HL-60 (cell line): ENCODE results near the gene BCAT1.

ENCODE experiments used
- DNase-seq, 2 experiments: peaks; one replicate each; pipeline ENCODE4 v3.0.0-alpha.2; 2010 to 2020; ENCODE audit warnings: low read depth in 1 of 2, low spot score in 1 of 2
- H3K27ac ChIP-seq: fragments of 250-450 bp; sonication (Bioruptor Pico); replicated peaks from 2 replicates; pipeline ENCODE4 v1.5.1; 2020; ENCODE audit warnings: mild to moderate bottlenecking, moderate library complexity
- H3K27me3 ChIP-seq: fragments of 250-450 bp; sonication (Bioruptor Pico); 2 replicates; pipeline ENCODE4 v1.5.1; 2021; ENCODE audit warnings: mild to moderate bottlenecking, moderate library complexity; ENCODE audit not compliant: insufficient read depth, poor library complexity, severe bottlenecking
- H3K4me3 ChIP-seq: replicated peaks from 2 replicates; pipeline ENCODE4 v1.5.1; 2011; ENCODE audit warnings: mild to moderate bottlenecking, control low read depth, low read length; ENCODE audit not compliant: insufficient read depth
- GABPA ChIP-seq: IDR thresholded peaks from 2 replicates; pipeline ENCODE4 v1.6.1; 2012; ENCODE audit warnings: low read depth
- POLR2AphosphoS5 ChIP-seq: IDR thresholded peaks from 2 replicates; pipeline ENCODE4 v1.6.1; 2012; ENCODE audit warnings: low read depth
- REST ChIP-seq: IDR thresholded peaks from 2 replicates; pipeline ENCODE4 v1.6.1; 2012; ENCODE audit warnings: low read depth; ENCODE audit not compliant: insufficient replicate concordance
- SPI1 ChIP-seq: IDR thresholded peaks from 2 replicates; pipeline ENCODE4 v1.6.1; 2012; ENCODE audit warnings: low read depth, mild to moderate bottlenecking, borderline replicate concordance
- TF ChIP-seq, protein P1 (sequence below): IDR thresholded peaks from one replicate; pipeline ENCODE4 v1.5.1; 2011; ENCODE audit warnings: low read length, control low read depth, inconsistent platforms; ENCODE audit not compliant: insufficient read depth

Gene BCAT1

GRCh38 chr12:24989216-24989615, 40.3 kb upstream of the BCAT1 start:
- Histone ChIP-seq H3K27ac (no peak overlapping the region), H3K27me3 (no peaks in the 10 kb centered on the region), H3K4me3 (no peak overlapping the region)
- TF ChIP-seq, protein P1, sequence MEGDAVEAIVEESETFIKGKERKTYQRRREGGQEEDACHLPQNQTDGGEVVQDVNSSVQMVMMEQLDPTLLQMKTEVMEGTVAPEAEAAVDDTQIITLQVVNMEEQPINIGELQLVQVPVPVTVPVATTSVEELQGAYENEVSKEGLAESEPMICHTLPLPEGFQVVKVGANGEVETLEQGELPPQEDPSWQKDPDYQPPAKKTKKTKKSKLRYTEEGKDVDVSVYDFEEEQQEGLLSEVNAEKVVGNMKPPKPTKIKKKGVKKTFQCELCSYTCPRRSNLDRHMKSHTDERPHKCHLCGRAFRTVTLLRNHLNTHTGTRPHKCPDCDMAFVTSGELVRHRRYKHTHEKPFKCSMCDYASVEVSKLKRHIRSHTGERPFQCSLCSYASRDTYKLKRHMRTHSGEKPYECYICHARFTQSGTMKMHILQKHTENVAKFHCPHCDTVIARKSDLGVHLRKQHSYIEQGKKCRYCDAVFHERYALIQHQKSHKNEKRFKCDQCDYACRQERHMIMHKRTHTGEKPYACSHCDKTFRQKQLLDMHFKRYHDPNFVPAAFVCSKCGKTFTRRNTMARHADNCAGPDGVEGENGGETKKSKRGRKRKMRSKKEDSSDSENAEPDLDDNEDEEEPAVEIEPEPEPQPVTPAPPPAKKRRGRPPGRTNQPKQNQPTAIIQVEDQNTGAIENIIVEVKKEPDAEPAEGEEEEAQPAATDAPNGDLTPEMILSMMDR: no peak
- no peak for TF ChIP-seq GABPA
- no peak for TF ChIP-seq REST
- TF ChIP-seq POLR2AphosphoS5: no peak
- no peak for TF ChIP-seq SPI1
- DNase-seq: no peak

GRCh38 chr12:24982250-24982649, 33.3 kb upstream of the BCAT1 start:
- Histone ChIP-seq H3K27ac (no peak overlapping the region), H3K27me3 (no peaks in the 10 kb centered on the region), H3K4me3 (no peak overlapping the region)
- no peak for DNase-seq
- TF ChIP-seq, protein P1: no peak
- TF ChIP-seq GABPA: no peak

- DNase-seq: no peak
- no peak overlapping the region for H3K27ac ChIP-seq
- TF ChIP-seq SPI1: no peak
- no peak for TF ChIP-seq GABPA
- TF ChIP-seq, protein P1: no peak
- no peak for TF ChIP-seq REST
- TF ChIP-seq POLR2AphosphoS5: no peak
- no peak overlapping the region for H3K4me3 ChIP-seq
- H3K27me3 ChIP-seq: no peaks in the 10 kb centered on the region
Measured at GRCh38 chr12:24979976-24980730, 31.3 kb upstream of the BCAT1 start.

- Histone ChIP-seq H3K4me3 (no peak overlapping the region), H3K27me3 (no peaks in the 10 kb centered on the region), H3K27ac (no peak overlapping the region)
- DNase-seq: peak; percentile 44 to 62
- TF ChIP-seq POLR2AphosphoS5: no peak
- no peak for TF ChIP-seq REST
- TF ChIP-seq SPI1: peak; percentile 50; the same call in 1 of the 2 replicates
- no peak for TF ChIP-seq GABPA
Measured at GRCh38 chr12:24979329-24979728, 30.4 kb upstream of the BCAT1 start.
